ENCODE measurements around the gene MKRN2OS. TPM values are rescaled to one million over a fixed set of nuclear protein-coding genes. Genes with fewer than 3 reads are reported as not detected.

MKRN2OS gene
- total and polyA plus RNA-seq, 2 donors (not counting 1 experiment from before 2014, with no cell fraction given): not detected

DNA sequence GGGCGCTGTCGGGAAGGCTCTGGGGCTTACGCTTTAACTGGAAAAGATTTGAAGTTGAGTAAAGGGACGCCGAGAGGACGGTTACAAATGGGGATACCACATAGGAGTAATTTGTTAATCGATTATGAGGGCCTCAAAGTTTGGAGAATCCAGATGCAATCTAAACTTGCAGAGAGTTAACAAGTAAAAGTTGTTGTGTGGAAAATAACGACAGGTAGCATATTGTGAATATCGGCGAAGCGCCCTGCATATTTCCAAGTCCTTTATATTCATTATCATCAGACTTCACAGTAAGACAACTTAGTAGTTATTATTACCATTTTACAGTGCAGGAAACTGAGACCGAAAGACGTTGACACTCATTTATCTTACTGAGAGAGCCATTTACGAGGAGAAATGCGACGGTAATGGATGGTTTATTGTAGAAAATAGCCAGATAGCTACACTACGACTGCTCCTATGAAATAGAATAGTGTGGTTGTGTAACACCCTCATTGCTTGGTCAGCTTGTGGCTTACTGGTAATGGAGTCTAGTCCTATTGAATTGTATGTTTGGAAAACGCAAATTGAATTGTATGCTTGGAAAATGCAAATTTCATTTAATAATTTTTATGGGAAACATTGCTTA, 12.3 kb upstream of the MKRN2OS start:
- Histone ChIP-seq H2AFZ (ENCODE audit: low read length) (peak overlapping the region; percentile 63), H3K4me1 (ENCODE audit: control insufficient read depth, extremely low read depth, insufficient read depth, low read length) (no peaks in the 10 kb centered on the region), H3K36me3 (ENCODE audit: control insufficient read depth, insufficient read depth, low read length) (no peaks in the 10 kb centered on the region), H3K9me3 (ENCODE audit: control insufficient read depth, insufficient read depth, low read depth, low read length) (no peaks in the 10 kb centered on the region), H3K4me2 (ENCODE audit: extremely low read depth, insufficient read depth, low read length) (peak overlapping the region; percentile 88), H3K27me3 (ENCODE audit: control insufficient read depth, insufficient read depth, low read length) (no peaks in the 10 kb centered on the region), H3K27ac (ENCODE audit: insufficient read depth, low read length) (peak overlapping the region; percentile 95), H4K20me1 (ENCODE audit: control insufficient read depth, extremely low read depth, insufficient read depth, low read length) (peaks cover 2% of the 10 kb centered on the region), H3K9ac (ENCODE audit: insufficient read depth, low read length) (peak overlapping the region; percentile 97), H3K4me3 (replicated peaks in 1 of 4; ENCODE audit: control extremely low read depth in 1 of 4, insufficient read depth in 1 of 4, low read depth in 3 of 4, low read length in 4 of 4) (peak overlapping the region; percentile 87 to 96 (median 92)), H3K79me2 (ENCODE audit: control insufficient read depth, insufficient read depth, low read length) (peaks cover 55% of the 10 kb centered on the region)
- DNase-seq (ENCODE audit: low read depth in 2 of 2): peak; percentile 49 to 68
- no peak for TF ChIP-seq EZH2 (IDR thresholded peaks at IDR 0.05; ENCODE audit: low read length, missing control alignments)
- TF ChIP-seq, protein P1, sequence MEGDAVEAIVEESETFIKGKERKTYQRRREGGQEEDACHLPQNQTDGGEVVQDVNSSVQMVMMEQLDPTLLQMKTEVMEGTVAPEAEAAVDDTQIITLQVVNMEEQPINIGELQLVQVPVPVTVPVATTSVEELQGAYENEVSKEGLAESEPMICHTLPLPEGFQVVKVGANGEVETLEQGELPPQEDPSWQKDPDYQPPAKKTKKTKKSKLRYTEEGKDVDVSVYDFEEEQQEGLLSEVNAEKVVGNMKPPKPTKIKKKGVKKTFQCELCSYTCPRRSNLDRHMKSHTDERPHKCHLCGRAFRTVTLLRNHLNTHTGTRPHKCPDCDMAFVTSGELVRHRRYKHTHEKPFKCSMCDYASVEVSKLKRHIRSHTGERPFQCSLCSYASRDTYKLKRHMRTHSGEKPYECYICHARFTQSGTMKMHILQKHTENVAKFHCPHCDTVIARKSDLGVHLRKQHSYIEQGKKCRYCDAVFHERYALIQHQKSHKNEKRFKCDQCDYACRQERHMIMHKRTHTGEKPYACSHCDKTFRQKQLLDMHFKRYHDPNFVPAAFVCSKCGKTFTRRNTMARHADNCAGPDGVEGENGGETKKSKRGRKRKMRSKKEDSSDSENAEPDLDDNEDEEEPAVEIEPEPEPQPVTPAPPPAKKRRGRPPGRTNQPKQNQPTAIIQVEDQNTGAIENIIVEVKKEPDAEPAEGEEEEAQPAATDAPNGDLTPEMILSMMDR (conservative IDR thresholded peaks at IDR 0.05 in 1 of 2, IDR thresholded peaks at IDR 0.05 in 1 of 2; ENCODE audit: low read depth in 1 of 2, low read length in 2 of 2): no peak

GRCh38 chr3:12556690-12557472, 11.6 kb upstream of the MKRN2OS start, which contains the start of gene MKRN2:
Gene MKRN2, plus strand, starts transcription at chr3:12557087. Its CDS starts 64 bp downstream, at chr3:12557151.
- Histone ChIP-seq H3K79me2 (ENCODE audit: control insufficient read depth, insufficient read depth, low read length) (peaks cover 48% of the 10 kb centered on the region), H2AFZ (ENCODE audit: low read length) (peak within 1 kb of the TSS; percentile 99), H3K36me3 (ENCODE audit: control insufficient read depth, insufficient read depth, low read length) (no peaks in the 10 kb centered on the region), H3K4me1 (ENCODE audit: control insufficient read depth, extremely low read depth, insufficient read depth, low read length) (no peaks in the 10 kb centered on the region), H3K9ac (ENCODE audit: insufficient read depth, low read length) (peak within 1 kb of the TSS; percentile 97), H3K27ac (ENCODE audit: insufficient read depth, low read length) (peak within 1 kb of the TSS; percentile 95), H4K20me1 (ENCODE audit: control insufficient read depth, extremely low read depth, insufficient read depth, low read length) (peaks cover 2% of the 10 kb centered on the region), H3K9me3 (ENCODE audit: control insufficient read depth, insufficient read depth, low read depth, low read length) (no peaks in the 10 kb centered on the region), H3K27me3 (ENCODE audit: control insufficient read depth, insufficient read depth, low read length) (no peaks in the 10 kb centered on the region), H3K4me3 (replicated peaks in 1 of 4; ENCODE audit: control extremely low read depth in 1 of 4, insufficient read depth in 1 of 4, low read depth in 3 of 4, low read length in 4 of 4) (peak within 1 kb of the TSS; percentile 87 to 96 (median 92)), H3K4me2 (ENCODE audit: extremely low read depth, insufficient read depth, low read length) (peak within 1 kb of the TSS; percentile 94)
- peak; percentile 80 to 83 for DNase-seq (ENCODE audit: low read depth in 2 of 2)
- TF ChIP-seq, protein P1 (conservative IDR thresholded peaks at IDR 0.05 in 1 of 2, IDR thresholded peaks at IDR 0.05 in 1 of 2; ENCODE audit: low read depth in 1 of 2, low read length in 2 of 2): no peak
- no peak for TF ChIP-seq EZH2 (IDR thresholded peaks at IDR 0.05; ENCODE audit: low read length, missing control alignments)

GRCh38 chr3:12556314-12556689, 11.0 kb upstream of the MKRN2OS start:
- Histone ChIP-seq H3K4me3 (replicated peaks in 1 of 4; ENCODE audit: control extremely low read depth in 1 of 4, insufficient read depth in 1 of 4, low read depth in 3 of 4, low read length in 4 of 4) (peak overlapping the region; percentile 70 to 94 (median 88)), H4K20me1 (ENCODE audit: control insufficient read depth, extremely low read depth, insufficient read depth, low read length) (peaks cover 2% of the 10 kb centered on the region), H3K36me3 (ENCODE audit: control insufficient read depth, insufficient read depth, low read length) (no peaks in the 10 kb centered on the region), H3K27me3 (ENCODE audit: control insufficient read depth, insufficient read depth, low read length) (no peaks in the 10 kb centered on the region), H3K4me1 (ENCODE audit: control insufficient read depth, extremely low read depth, insufficient read depth, low read length) (no peaks in the 10 kb centered on the region), H3K9ac (ENCODE audit: insufficient read depth, low read length) (peak overlapping the region; percentile 97), H2AFZ (ENCODE audit: low read length) (peak overlapping the region; percentile 99), H3K79me2 (ENCODE audit: control insufficient read depth, insufficient read depth, low read length) (peaks cover 42% of the 10 kb centered on the region), H3K9me3 (ENCODE audit: control insufficient read depth, insufficient read depth, low read depth, low read length) (no peaks in the 10 kb centered on the region), H3K27ac (ENCODE audit: insufficient read depth, low read length) (peak overlapping the region; percentile 95), H3K4me2 (ENCODE audit: extremely low read depth, insufficient read depth, low read length) (peak overlapping the region; percentile 94)
- DNase-seq (ENCODE audit: low read depth in 2 of 2): no peak
- no peak for TF ChIP-seq EZH2 (IDR thresholded peaks at IDR 0.05; ENCODE audit: low read length, missing control alignments)
- TF ChIP-seq, protein P1 (conservative IDR thresholded peaks at IDR 0.05 in 1 of 2, IDR thresholded peaks at IDR 0.05 in 1 of 2; ENCODE audit: low read depth in 1 of 2, low read length in 2 of 2): no peak
